Prostate gland (tissue), 2 donors: ENCODE data around the gene HSFX2.

Source experiments
- CTCF ChIP-seq, 4 experiments: fragments of 200-600 bp in 2 of 4; fragments of 450-650 bp in 2 of 4; sonication (generic) in 2 of 4; IDR thresholded peaks; 1 replicate in 3 of 4; 2 replicates in 1 of 4; pipeline ENCODE4 v1.5.1; 2016 to 2019; ENCODE audit warnings: antibody characterized with exemption in 4 of 4, mild to moderate bottlenecking in 2 of 4, moderate library complexity in 2 of 4
- POLR2A ChIP-seq: fragments of 450-650 bp; IDR thresholded peaks from one replicate; pipeline ENCODE4 v1.6.1; 2016; ENCODE audit warnings: antibody characterized with exemption, mild to moderate bottlenecking

GRCh38 chrX:149607699-149608098, 12.6 kb upstream of the HSFX2 start:
- TF ChIP-seq POLR2A (no peak), CTCF (IDR thresholded peaks at IDR 0.05) (no peak)
